ENCODE measurements around the gene PKD2L1. TPM values are rescaled to one million over a fixed set of nuclear protein-coding genes. Genes with fewer than 3 reads are reported as not detected.

Gene PKD2L1
- total RNA-seq, 4 donors from 2014 or later, result not detected

DNA sequence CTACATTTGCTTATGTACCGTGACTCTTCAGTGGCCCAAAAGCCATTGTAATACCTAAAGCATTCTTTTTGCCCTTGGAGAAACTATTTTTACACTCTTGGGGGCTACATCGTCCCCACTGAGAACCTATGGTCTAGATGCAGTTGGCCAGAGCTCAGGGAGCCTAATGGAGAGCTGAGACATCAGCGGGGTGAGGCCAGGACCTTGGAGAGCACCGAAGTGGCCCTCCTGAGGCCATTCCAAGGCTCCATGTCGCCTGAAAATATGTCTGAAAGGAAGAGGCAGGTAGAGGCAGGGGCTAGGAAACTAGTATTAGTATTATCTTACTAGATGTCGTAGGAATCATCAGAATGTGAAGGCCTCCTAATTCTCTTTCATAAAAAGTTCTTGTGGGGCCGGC, 4.9 kb downstream of the PKD2L1 start:
- no peak for DNase-seq
- H3K9me3 ChIP-seq, result no peaks in the 10 kb centered on the region
- no peaks in the 10 kb centered on the region for H3K27me3 ChIP-seq
- WGBS, 2 donors, result 39 to 46% methylated on average over 7 of the region's 7 CpGs
- no peak overlapping the region for H3K27ac ChIP-seq
- no peaks in the 10 kb centered on the region for H3K36me3 ChIP-seq
- intact Hi-C loops (cut with DNase I), result no loop called here
- H3K4me3 ChIP-seq (replicated peaks in 1 of 3), result no peak overlapping the region
- no peaks in the 10 kb centered on the region for H3K4me1 ChIP-seq
- TF ChIP-seq, protein P1, sequence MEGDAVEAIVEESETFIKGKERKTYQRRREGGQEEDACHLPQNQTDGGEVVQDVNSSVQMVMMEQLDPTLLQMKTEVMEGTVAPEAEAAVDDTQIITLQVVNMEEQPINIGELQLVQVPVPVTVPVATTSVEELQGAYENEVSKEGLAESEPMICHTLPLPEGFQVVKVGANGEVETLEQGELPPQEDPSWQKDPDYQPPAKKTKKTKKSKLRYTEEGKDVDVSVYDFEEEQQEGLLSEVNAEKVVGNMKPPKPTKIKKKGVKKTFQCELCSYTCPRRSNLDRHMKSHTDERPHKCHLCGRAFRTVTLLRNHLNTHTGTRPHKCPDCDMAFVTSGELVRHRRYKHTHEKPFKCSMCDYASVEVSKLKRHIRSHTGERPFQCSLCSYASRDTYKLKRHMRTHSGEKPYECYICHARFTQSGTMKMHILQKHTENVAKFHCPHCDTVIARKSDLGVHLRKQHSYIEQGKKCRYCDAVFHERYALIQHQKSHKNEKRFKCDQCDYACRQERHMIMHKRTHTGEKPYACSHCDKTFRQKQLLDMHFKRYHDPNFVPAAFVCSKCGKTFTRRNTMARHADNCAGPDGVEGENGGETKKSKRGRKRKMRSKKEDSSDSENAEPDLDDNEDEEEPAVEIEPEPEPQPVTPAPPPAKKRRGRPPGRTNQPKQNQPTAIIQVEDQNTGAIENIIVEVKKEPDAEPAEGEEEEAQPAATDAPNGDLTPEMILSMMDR (IDR thresholded peaks at IDR 0.05), result no peak
- TF ChIP-seq POLR2A (IDR thresholded peaks at IDR 0.05), result no peak

DNA sequence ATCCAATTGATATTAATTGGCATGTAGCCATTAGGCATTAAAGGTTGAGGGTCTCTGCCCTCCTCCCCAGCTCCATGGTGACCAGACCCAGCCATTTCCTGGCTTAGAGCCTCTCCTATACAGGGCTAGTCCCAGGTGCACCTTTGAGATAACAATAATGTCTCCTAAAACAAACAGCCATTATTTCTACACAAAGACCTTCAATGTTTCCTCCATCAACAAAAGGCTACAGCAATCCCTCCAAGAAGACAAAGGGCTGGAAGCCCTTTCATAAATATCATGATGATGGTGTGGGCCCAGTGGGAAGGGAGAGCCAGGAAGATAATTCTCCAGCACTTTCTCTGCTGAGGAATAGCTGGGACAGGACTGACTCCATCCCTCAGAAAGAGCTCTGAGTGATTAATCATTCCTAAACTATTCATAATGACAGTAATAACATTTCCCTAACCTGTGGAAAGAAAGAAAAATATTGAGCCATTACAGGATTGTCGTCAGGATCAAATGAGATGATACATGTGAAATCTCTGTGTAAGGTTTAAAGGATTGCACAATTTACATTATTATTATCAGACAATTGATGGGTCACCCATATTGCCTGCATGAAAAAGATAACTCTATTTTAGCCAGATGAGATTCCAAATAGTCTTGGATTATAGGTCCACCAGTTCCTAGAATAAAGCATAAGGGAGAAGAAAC, 10.2 kb downstream of the PKD2L1 start:
- no peak overlapping the region for H3K27ac ChIP-seq
- H3K36me3 ChIP-seq, result no peaks in the 10 kb centered on the region
- no peak overlapping the region for H3K4me3 ChIP-seq (replicated peaks in 1 of 3)
- H3K27me3 ChIP-seq, result no peaks in the 10 kb centered on the region
- TF ChIP-seq, protein P1 (IDR thresholded peaks at IDR 0.05), result no peak
- TF ChIP-seq POLR2A (IDR thresholded peaks at IDR 0.05), result no peak
- no peaks in the 10 kb centered on the region for H3K9me3 ChIP-seq
- DNase-seq, result no peak
- 62 to 74% methylated on average over 1 of the region's 1 CpG for WGBS, 2 donors
- intact Hi-C loops (cut with DNase I), result no loop called here
- no peaks in the 10 kb centered on the region for H3K4me1 ChIP-seq

DNA sequence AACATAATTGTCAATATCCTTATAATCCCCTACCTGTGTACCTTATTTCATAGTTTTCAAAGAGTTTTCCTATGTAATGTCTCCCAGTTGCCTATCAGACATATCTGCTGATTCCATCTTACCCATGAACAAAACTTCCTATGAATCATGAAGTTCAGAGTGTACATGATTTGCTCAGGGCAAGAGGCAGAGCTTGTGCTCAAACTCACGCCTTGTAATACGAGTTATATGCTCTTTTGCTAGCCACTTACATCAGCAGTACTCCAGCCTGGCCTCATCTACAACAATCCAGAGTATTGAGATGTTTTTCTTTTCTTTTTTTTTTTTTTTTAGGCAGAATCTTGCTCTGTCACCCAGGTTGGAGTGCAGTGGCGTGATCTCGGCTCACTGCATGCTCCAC, 11.8 kb downstream of the PKD2L1 start:
- WGBS, 2 donors, result 74 to 76% methylated on average over 4 of the region's 4 CpGs

DNA sequence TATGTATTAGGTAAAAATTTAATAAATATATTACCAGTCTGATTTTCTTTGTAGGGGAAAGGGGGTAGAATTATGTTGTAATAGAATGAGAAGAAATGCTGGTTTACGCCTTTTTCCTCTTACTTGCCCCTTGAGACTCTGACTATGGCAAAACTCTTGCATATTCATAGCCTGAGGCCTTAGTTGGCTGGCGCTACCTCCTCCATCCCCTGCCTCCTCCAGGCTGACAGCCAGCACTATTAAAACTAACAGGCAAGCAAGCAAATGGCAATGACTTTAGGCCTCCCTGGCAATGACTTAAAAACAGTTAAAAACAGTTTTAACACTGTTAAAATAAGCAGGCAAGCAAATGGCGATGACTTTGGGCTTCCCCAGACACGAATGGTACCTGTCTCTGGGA, 14.4 kb downstream of the PKD2L1 start:
- intact Hi-C loops (cut with DNase I), result no loop called here
- H3K4me1 ChIP-seq, result no peaks in the 10 kb centered on the region
- no peak overlapping the region for H3K4me3 ChIP-seq (replicated peaks in 1 of 3)
- no peaks in the 10 kb centered on the region for H3K36me3 ChIP-seq
- TF ChIP-seq POLR2A (IDR thresholded peaks at IDR 0.05), result no peak
- TF ChIP-seq, protein P1 (IDR thresholded peaks at IDR 0.05), result no peak
- 66 to 69% methylated on average over 4 of the region's 4 CpGs for WGBS, 2 donors
- H3K9me3 ChIP-seq, result no peaks in the 10 kb centered on the region
- DNase-seq, result no peak
- H3K27ac ChIP-seq, result no peak overlapping the region
- no peaks in the 10 kb centered on the region for H3K27me3 ChIP-seq

More for the DNA sequence above, 11.8 kb downstream of the PKD2L1 start:
- intact Hi-C loops (cut with DNase I), result no loop called here
- Histone ChIP-seq H3K27me3 (no peaks in the 10 kb centered on the region), H3K9me3 (no peaks in the 10 kb centered on the region), H3K4me1 (no peaks in the 10 kb centered on the region), H3K27ac (no peak overlapping the region), H3K36me3 (no peaks in the 10 kb centered on the region), H3K4me3 (replicated peaks in 1 of 3) (no peak overlapping the region)
- DNase-seq, result no peak
- TF ChIP-seq, protein P1 (IDR thresholded peaks at IDR 0.05), result no peak
- TF ChIP-seq POLR2A (IDR thresholded peaks at IDR 0.05), result no peak

DNA sequence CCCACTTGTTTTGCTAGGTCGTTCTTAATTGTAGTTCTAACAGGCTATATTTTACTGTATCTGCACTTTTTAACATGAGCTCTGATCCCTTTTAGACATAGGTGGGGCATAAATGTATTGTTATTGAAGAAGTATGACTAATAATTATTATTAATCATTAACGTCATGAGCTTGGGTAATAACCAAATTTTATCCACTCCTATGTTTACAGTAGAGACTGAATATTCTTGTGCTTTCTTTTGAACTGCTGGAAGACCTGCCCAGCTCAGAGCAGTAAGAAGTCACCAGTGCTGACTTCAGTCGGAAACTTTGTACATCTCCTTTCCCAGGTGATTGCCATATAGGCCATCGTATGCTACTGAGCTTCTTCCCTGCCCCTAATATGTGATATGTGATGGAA, 18.7 kb downstream of the PKD2L1 start:
- Histone ChIP-seq H3K4me1 (no peaks in the 10 kb centered on the region), H3K27ac (no peak overlapping the region), H3K9me3 (no peaks in the 10 kb centered on the region), H3K4me3 (replicated peaks in 1 of 3) (no peak overlapping the region), H3K27me3 (no peaks in the 10 kb centered on the region), H3K36me3 (no peaks in the 10 kb centered on the region)
- intact Hi-C loops (cut with DNase I), result no loop called here
- DNase-seq, result no peak
- WGBS, 2 donors, result 76 to 84% methylated on average over 4 of the region's 4 CpGs
- TF ChIP-seq POLR2A (IDR thresholded peaks at IDR 0.05), result no peak
- TF ChIP-seq, protein P1 (IDR thresholded peaks at IDR 0.05), result no peak

All from thyroid gland (tissue), 4 donors.